GM18526 (cell line): ENCODE measurements around the gene TENM4.

Experiments
- POLR2A ChIP-seq: IDR thresholded peaks from 3 replicates; pipeline ENCODE4 v1.6.1; 2011; ENCODE audit not compliant: insufficient read length; ENCODE audit errors: extremely low read depth

Gene TENM4

DNA sequence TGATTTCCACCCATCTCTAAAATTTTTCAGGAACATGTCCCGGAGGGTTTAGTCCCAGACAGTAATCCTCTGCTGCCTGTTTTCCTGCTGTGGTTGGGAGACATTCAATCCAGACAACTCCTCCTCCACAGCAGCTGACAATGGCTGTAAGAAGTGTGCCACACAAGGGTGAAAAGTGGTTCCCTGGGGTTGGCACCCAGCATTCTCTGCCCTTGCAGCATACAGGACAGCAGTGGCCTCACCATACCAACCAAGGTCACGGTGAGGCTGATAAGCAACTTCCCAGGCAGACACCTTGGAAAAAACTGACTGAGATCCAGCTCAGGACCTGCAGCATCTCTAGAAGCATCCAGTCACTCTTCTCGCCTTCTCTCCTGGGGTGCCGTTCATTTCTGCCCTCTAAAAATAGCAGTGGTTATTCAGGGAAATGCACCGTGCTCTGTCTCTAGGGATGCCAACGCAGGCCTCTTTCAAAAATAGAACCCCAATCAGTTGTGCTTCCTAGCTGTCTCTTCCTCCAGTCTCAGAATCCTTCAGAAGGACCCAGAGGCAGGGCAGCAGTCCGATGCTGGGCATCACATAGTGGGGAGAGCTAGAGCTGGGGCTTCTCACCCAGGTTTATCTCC lies 241.0 kb downstream of the TENM4 start:
- no peak for TF ChIP-seq POLR2A

DNA sequence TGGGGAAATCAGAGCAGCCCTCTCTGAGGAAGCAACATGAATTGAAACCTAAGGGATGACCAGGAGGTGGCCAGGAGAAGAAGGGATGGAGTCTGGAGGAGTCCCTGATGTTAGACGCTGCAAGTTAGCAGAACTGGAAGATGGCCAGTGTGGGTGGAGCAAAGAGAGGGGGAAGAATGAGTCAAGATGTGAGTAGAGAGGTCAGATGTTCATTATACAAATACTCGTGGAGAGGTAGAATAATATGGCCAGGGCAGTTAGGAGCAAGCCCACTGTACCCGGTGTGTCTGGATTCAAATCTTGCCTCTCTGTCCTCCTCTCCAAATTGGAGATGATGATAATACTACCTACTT lies 242.0 kb downstream of the TENM4 start:
- no peak for TF ChIP-seq POLR2A

DNA sequence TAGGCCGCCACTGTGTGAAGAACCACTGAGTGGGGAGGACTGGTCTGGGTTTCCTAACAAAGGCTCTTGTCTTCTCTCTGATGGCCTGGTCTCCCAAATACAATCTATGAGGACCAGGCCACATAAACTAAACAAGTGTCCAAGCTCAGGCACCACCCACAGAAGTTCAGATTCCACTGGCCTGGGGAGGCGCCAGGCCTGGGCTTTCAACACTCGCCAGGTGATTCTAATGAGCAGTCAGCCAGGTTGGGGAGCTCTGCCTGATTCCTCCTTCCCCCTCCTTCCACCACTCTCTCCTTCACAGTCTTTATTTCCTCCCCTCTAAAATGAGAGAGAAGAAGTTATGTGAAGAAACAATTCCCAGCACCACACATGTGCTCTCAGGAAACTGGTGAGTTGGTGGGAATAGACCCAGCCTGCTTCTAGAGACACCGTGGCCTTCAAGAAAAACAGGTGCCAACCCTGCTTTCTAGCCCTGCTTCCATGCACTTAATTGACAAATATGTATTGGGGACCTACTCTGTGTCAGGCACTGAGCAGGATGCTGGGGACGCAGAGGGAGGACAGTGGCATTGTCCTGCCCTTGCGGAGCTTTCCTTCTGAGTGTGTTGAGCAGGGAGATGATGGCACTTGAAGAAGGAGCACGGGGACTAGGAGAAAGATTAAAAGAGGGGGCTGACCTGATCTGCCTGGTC lies 242.5 kb downstream of the TENM4 start:
- TF ChIP-seq POLR2A = no peak

DNA sequence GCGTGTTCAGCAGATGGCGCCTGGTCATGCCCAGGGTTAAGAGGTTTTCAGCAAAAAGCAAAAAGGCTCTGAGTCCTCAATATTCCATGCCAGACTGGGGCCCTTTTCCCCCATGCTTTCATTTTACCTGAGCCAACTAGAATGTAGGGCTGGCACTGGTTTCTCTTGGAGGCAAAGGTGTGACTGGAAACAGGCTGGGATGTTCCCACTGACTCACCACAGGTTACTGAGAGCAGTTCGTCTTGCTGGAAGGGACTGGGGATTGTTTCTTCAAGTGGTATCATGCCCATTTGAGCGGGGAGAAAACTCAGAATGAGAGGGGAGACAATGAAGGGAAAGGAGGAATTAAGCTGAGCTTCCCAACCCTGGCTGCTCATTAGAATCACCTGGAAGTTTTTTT lies 243.9 kb downstream of the TENM4 start:
- TF ChIP-seq POLR2A = no peak

DNA sequence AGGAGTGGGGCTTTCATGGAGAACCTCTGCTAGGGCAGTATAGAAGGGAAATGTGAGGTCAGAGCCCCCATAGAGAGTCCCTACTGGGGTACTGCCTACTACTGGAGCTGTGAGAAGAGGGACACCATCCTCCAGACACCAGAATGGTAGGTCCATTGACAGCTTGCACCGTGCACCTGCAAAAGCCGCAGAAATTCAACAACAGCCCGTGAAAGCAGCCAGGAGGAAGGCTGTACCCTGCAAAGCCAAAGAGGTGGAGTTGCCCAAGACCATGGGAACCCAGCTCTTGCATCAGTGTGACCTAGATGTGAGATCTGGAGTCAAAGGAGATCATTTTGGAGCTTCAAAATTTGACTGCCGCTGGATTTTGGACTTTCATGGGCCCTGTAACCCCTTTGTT lies 245.6 kb downstream of the TENM4 start:
- TF ChIP-seq POLR2A = no peak

DNA sequence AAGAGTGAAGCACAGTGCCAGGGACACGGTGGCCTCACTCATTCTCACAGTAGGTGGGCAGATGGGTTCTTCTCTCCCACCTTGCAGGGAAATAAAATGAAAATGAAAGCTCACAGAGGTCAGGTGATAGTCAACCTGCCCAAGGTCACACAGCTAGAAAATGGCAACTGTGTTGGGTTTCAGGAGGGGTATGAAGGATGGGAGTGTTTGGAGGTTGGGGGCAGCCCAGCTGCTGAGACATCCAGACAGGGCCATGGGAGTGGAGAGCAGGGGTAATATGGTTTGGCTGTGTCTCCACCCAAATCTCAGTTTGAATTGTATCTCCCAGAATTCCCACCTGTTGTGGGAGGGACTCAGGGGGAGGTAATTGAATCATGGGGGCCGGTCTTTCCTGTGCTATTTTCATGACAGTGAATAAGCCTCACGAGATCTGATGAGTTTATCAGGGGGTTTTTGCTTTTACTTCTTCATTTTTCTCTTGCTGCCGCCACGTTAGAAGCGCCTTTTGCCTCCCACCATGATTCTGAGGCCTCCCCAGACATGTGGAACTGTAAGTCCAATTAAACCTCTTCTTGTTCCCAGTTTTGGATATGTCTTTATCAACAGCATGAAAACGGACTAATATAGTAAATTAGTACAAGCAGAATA lies 247.0 kb downstream of the TENM4 start:
- no peak for TF ChIP-seq POLR2A

DNA sequence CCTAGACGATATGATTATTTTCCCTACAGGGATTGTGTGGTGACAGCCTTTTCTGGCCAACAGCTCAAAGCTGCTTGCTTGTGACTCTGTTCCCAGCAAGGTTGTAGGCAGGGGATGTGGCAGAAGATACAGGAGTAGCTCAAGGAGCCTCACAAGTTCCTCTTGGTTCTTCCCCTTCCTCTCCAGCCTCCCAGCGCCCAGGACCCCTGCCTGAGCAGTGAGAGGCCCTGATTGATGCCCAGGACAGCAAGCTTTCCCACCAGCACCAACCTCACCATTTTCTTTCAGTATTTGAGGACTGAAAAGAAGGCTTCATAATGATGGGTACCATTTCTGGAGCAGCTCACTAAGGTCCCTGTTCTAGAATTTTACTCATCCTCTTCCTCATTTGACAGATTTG lies 248.0 kb downstream of the TENM4 start:
- no peak for TF ChIP-seq POLR2A

DNA sequence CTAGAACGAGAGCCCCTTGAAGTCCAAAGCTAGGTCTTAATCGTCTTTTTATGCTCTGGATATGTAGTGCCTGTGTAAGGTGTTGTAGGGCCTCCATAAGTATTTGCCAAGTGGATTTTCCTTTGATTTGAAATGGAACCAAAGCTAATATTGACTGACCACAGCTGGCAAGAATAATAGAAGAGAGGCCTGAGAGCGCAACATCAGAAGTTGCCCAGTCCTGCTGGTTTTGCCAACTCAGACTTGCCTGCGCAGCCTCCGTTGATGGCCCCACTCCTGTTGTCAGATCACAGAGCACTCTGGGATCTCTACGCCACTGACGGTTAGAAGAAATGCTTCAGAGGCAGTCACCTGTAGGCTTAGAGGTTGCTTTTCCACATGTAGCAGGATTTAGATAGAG lies 251.2 kb downstream of the TENM4 start:
- TF ChIP-seq POLR2A = no peak

DNA sequence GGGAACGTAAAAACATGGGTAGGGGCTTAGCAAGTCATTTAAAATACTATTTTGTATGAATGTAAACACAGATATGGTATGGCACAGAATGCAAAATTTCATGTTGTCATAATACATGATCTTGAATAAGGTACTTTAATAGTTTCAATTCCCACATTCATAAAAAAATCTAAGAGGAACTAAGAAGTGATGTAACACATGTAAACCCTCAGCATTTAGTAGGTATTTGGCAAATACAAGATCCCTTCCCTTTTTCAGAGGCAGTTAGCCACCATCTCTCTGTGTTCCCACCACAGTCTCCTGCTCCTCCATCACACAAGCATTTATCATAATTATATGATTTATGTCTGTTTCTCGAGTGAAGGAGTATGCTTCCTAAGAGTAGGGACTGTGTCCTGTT lies 251.8 kb downstream of the TENM4 start:
- TF ChIP-seq POLR2A = no peak

DNA sequence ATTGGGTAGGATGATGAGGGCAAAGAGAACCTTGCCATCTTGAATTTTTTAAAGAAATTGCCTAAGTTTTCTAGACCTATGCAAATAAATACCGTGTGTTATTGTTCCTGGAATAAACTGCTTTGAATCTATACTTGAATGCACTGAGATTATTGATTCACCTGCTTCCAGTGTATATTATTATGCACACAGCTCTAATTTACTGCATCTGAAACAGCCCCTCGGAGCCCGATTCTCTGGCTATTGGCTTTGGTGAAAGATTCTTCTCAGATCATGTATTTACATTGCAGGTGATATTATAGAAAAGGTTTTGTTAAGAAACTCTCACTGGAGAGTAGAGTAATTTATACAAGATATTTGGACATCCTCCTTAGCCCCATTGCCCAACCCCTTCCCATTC lies 254.2 kb downstream of the TENM4 start:
- TF ChIP-seq POLR2A = no peak

DNA sequence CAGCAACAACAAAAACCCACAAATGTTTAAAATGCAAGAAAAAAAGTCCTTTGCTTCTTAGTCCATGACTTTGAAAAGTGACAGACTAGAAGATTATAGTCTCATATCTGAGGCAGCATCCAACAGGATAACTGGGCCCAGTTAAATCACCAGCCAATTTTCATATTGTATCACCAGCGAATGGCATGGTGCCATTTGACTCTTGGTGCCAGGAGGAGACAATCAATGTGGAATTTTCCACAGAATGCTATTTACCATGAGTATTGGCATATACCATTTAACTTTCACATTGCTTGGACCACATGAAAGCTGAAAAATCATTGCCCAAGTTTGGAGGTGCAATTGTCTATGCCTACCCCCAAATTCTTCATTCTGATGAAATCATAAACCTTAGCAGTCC lies 255.5 kb downstream of the TENM4 start:
- no peak for TF ChIP-seq POLR2A

DNA sequence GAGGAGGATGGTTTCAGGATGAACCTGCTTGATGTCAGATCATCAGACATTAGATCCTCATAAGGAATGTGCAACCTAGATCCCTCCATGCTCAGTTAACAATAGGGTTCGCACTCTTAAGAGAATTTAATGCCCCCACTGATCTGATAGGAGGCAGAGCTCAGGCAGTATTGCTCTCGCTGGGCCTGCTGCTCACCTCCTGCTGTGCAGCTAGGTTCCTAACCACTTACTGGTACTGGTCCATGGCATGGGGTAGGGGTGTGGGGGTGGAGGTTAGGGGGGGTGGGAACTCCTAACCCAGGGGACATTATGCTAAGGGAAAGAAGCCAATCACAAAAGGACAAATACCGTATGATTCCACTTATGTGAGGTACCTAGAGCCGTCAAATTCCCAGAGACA lies 256.5 kb downstream of the TENM4 start:
- TF ChIP-seq POLR2A = no peak

DNA sequence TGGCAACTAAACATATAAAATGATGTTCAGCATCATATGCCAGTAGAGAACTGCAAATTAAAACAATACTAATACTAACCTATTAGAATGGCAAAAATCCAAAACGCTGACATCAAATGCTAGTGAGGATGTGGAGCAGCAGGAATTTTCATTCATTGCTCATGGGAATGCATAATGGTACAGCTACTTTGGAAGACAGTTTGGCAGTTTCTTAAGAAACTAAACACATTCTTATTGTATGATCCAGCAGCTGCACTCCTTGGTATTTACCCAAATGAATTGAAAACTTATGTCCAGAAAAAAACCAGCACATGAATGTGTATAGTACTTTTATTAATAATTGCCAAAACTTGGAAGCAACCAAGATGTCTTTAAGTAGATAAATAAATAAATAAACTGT lies 258.0 kb downstream of the TENM4 start:
- TF ChIP-seq POLR2A = no peak

DNA sequence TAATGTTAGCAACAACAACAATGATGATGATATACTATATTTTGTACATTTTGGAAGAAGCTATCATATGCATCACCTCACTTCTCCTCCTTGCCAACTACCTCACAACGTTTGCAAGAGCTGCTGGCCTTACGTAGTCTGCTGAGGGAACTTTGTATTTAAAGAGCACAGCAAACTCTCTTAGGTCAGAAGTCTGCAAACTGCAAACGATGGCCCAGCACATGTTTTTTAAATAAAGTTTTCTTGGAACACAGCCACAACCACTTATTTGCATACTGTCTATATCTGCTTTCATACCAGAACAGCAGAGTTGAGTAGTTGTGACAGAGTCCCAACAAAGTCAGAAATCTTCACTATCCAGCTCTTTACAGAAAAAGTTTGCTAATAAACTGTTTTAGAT lies 261.7 kb downstream of the TENM4 start:
- TF ChIP-seq POLR2A = no peak

DNA sequence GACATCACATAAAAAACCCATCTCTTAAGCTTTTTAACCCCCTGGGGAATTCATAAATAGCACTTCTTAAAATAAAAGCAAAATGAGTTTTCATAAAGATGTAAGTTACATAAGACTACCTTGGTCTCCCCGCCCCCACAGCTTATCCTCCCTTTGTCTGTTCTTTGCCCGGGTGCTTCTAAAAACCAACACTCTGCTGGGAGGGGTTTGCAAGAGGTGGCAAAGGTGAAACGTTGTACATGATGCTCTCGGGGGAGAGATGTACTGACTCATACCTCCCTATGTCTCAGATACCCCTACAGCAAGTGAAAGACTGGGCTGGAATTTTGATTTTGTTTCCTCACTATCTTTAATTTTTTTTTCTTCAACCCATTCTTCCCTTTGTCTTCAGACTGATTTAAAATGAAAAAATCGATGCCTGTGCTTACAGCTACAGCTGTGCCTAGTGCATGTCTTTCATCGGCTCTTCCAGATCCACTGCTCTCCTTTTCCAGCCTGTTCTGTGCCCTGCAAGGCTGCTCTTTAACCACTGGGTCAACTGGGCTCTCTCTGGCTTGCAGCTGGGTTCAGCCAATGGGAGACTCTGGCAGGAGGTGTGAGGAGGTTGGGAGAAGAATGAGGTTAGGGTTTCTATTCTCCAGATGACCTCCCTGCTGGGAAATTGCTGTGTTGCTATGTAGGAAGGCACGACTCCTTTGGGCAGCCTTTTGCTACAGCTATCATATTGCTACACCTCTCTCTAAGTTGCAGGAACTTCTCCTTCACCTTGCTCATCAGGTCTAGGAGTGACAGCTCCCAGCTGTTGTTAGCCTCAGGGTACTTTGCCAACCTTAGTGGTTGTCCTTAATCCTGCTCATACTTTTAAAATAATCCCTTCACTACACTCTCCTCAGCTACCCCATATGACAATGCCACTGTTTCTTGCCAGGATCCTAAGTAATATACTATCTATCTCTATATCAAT lies 266.5 kb downstream of the TENM4 start:
- no peak for TF ChIP-seq POLR2A

DNA sequence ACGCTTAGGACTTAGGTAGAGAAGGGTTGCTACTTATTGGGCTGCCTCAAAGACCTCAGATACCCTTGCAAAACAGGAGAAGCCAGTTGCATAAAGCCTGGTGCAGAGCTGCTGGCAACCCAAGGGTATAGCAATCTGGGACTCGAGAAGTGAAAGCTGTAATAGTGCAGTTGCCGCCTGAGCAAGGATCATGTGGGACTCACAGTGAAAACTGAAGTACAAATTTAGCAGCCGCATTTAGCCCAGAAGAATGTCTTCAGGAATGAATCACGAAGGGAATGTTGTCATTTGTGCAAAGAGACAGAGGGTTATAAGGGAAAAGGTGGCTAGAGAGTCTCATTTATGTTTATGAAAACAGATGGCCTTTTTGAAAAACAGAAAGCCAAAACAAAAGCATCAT lies 267.2 kb downstream of the TENM4 start:
- no peak for TF ChIP-seq POLR2A

DNA sequence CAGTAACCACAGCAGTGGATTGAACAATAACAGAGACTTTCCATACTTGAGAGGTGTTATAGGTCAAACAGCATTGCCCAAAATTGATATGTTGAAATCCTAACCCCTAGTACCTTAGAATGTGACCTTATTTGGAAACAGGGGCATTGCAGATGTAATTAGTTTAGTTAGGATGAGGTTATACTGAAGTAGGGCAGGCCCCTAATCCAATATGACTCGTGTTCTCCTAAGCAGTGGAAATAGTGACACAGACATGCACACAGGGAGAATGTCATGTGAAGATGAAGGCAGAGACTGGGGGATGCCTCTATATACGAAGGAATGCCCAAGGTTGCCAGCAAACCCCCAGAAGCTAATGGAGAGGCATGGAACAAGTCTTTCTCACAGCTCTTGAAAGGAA lies 270.5 kb downstream of the TENM4 start:
- TF ChIP-seq POLR2A = no peak
